ENCODE results near the gene TRAPPC10. TPM values are rescaled to one million over a fixed set of nuclear protein-coding genes. Genes with fewer than 3 reads are reported as not detected.
"Not testable (repeated sequence)": the region's sequence is repeated elsewhere in the genome, so short reads cannot be mapped to it uniquely, and the experiment has no call there.

TRAPPC10 gene
- total RNA-seq, 1 donor from 2014 or later = 20.3 TPM

DNA sequence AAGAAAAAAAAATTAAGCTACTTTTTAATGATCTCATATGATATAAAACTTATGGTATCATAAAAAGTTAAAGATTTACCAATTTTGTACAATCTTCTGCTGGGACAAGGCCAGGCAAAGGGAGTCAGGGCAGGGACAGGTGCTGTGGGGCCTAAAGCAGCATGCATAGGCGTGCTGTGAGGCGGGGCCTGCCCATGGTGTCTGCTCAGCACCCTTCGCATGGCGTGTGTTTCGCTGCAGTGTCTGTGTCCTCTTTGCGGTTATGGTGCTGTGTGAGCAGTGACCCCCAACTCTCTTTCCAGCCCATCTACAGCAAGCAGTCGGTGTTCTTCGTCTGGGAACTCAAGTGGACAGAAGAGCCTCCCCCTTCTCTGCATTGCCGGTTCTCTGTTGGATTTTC is 81.7 kb downstream of the TRAPPC10 start:
- no peak for DNase-seq
- ATAC-seq (ENCODE audit: poor library complexity) = no peak
- intact Hi-C loops (cut with DNase I) = loop anchor here (10.0 kb wide), 1 partner anchor 69 kb away; no protein-coding TSS in a partner anchor

DNA sequence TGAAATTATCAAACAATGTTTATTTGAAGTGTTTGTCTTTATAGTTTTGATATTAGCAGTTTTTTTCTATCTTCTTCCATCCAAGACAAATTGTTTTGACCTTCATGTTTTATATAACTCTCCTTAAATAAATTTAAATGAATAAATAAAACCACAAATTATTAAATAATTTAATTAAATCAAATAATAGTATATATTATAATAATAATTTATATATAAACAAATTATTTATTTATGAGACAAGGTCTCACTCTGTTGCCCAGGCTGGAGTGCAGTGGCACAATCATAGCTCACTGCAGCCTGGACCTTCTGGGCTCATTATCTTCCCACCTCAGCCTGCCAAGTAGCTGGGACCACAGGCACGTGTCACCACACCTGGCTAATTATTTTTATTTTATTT is 82.7 kb downstream of the TRAPPC10 start:
- ATAC-seq (ENCODE audit: poor library complexity) (no peak), DNase-seq (no peak)
- intact Hi-C loops (cut with DNase I) = loop anchor here (10.0 kb wide), 1 partner anchor 70 kb away; no protein-coding TSS in a partner anchor

DNA sequence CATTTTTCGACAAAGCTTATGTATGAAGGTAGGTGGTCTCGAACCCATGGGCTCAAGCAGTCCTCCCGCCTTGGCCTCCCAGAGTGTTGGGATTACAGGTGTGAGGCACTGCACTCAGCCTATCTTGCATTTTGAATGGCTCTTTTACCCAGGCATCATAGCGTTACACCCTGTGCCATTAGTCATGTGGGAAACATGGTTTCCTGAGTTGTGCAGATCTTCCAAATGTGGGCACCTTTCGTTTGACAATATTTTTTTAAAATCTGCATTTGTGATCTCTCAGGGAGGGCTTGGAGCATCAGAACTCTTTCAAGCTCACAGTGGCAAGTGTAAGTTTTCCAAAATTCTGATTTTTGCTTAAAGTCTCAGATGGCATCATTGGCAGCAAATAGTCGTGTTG is 86.4 kb downstream of the TRAPPC10 start:
- not testable (repeated sequence) for DNase-seq; ATAC-seq (ENCODE audit: poor library complexity)
- intact Hi-C loops (cut with DNase I) = loop anchor here (10.0 kb wide), 1 partner anchor 74 kb away; no protein-coding TSS in a partner anchor

DNA sequence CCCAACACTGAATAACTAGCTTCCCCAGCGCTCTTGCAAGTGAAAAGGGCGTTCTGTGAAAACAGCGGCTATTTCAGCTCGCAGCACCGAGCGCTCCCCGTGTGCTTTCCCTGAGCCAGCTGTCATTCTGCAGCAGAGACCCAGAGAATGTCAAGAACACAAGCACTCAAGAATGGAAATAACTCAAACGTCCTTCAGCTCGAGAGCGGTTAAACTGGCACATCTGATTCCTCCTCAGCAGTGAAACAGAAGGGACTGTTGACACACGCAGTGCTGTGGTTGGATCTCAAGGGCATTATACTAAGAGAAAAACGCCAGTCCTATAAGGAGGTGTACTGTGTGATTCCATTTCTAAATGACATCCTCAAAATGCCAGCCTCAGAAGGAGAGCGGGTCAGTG is 86.9 kb downstream of the TRAPPC10 start:
- intact Hi-C loops (cut with DNase I) = loop anchor here (10.0 kb wide), 1 partner anchor 74 kb away; no protein-coding TSS in a partner anchor

DNA sequence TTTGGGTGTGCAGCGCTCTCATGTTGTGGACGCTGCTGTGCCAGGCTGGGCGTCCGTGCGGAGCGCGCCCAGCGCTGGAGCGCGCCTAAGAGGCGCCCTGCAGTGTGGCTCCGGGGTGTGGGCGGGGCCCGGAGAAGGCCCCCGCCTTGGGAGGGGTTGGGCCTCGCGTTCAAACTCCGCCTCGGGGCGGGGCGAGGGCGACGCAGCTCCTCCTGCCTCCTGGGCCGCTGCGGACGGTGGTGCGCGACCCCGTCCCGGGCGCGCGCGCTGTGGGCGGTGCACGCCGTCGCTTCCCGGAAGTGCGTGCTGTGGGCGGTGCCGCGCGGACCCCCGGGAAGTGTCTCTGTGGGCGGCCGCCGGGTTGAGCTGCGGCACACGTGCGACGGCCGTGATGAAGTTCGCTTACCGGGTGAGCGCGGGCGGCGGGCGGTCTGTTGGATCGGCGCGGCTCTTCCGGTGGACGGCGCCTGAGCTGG is 95.0 kb downstream of the TRAPPC10 start, which contains the start of gene PWP2:
TSS of gene PWP2 (plus strand) at position 374 of the 476 bp plus-strand sequence. CDS start at position 392, 18 bp downstream.
- intact Hi-C loops (cut with DNase I) = not testable (repeated sequence)

More for the DNA sequence above, 86.9 kb downstream of the TRAPPC10 start:
- not testable (repeated sequence) for DNase-seq
- peak; percentile 79 for ATAC-seq (ENCODE audit: poor library complexity)

DNA sequence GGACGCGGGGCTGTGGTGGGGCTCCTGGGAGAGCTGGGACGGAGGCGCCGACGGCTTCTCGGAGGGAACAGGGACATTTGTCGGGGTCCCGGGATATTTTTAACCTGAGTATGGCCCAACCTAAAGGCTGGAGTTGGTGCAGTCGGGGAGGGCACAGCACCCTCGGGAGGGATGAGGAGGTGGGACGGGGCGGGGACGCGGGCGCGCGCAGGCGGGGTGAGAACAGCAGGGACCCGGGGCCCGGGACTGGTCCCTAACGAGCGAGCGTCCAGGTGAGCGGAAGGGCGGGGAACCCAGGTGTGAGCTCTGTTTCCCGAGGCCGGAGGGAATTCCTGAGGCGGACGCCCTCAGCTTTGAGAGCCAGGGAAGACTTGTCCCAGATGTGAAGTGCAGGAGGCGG is 95.5 kb downstream of the TRAPPC10 start:
- DNase-seq; intact Hi-C loops (cut with DNase I): not testable (repeated sequence)
- peak; percentile 64 for ATAC-seq (ENCODE audit: poor library complexity)

More for the DNA sequence above, 95.0 kb downstream of the TRAPPC10 start, which contains the start of gene PWP2:
- ATAC-seq (ENCODE audit: poor library complexity) (peak; percentile 98), DNase-seq (peak; percentile 60)

DNA sequence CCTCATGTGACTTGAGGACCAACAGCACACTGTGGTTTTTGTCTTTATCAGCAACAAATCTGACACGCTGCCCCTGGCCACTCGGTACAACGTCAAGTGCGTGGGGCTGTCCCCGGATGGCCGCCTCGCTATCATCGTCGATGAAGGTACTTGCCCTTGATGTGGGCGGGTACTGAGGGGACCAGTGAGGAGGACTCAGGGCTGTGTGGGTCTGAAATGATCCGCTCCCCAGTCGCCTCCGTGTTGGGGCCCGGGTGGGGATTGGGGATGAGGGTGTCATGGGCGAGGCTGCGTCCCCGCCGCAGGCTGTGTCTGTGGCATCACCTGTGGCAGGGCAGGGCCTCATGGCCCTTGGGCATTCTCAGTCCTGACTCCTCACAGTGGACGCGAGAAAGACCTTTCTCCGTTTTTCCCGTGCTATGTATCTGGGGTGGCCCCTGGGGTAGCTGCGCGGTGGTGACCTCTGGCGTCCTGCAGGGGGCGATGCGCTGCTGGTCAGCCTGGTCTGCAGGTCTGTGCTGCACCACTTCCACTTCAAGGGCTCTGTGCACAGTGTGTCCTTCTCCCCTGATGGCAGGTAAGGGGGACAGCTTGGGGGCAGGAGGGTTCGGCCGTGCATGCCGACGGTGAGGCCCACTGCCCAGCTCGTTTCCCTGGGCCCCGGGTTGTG is 101.7 kb downstream of the TRAPPC10 start:
- intact Hi-C loops (cut with DNase I); DNase-seq; ATAC-seq (ENCODE audit: poor library complexity): not testable (repeated sequence)

DNA sequence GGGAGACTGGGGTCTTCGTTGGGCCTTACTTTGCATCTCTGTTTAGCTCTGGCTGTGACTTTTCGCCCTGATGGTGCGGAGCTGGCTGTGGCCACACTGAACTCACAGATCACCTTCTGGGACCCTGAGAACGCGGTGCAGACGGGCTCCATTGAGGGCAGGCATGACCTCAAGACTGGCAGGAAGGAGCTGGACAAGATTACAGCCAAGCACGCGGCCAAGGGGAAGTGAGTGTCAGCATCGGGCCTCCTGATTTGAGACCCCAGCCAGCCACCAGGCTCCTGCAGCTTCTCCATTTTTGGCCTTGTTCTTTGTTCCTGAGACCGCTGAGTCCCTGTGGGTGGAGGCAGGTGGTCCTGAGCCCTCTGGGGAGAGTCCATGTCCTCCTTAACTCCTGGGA is 110.0 kb downstream of the TRAPPC10 start:
- DNase-seq; intact Hi-C loops (cut with DNase I): not testable (repeated sequence)
- peak; percentile 34 for ATAC-seq (ENCODE audit: poor library complexity)

DNA sequence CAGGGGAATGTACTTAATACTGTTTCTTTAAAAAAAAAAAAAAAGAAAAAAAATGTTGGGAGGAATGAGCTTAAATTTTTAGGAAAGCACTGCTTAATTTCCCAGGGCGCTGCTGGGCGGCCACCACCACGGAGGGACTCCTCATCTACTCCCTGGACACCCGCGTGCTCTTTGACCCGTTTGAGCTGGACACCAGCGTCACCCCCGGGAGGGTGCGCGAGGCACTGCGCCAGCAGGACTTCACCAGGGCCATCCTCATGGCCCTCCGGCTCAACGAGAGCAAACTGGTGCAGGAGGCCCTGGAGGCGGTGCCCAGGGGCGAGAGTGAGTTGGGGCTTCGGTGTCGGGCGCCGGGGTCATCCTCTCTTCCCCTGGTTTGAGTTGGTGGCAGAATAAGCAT is 115.7 kb downstream of the TRAPPC10 start:
- intact Hi-C loops (cut with DNase I); ATAC-seq (ENCODE audit: poor library complexity); DNase-seq: not testable (repeated sequence)

DNA sequence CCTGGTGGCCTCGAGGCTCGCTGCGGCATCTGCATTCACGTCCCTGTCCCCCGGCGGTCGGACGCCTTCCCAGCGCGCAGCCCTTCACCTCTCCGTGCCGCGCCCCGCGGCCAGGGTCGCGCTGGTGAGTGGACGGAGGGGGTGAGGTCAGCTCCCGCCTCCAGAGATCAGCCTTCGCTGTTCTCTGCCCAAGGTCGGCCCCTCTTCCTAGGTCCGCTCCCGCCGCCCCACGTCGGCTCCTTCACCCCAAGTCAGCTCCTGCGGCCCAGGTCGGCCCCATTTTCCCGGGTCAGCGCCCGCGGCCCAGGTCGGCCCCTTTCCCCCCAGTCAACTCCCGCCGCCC is 121.6 kb downstream of the TRAPPC10 start:
- intact Hi-C loops (cut with DNase I); DNase-seq: not testable (repeated sequence)
- ATAC-seq (ENCODE audit: poor library complexity) = peak; percentile 36

DNA sequence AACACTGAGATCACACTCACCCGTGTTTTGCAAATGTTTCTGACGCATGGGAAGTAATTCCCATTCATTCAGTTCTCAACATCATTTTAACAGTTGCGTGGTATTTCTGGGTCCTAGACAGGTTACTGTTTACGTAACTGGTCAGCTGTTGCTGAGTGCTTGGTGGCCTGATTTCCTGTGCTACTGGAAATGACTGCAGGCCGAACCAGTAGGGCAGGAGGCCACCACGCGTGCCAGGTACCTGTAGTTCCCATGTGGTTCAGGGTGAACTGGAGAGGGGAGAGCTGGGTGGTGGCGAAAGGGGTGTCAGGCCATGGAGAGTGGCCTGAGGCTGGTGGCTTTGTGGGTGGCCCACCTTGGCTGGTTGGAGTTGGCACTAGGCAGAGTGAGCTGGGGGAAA is 122.6 kb downstream of the TRAPPC10 start:
- intact Hi-C loops (cut with DNase I); ATAC-seq (ENCODE audit: poor library complexity); DNase-seq: not testable (repeated sequence)

DNA sequence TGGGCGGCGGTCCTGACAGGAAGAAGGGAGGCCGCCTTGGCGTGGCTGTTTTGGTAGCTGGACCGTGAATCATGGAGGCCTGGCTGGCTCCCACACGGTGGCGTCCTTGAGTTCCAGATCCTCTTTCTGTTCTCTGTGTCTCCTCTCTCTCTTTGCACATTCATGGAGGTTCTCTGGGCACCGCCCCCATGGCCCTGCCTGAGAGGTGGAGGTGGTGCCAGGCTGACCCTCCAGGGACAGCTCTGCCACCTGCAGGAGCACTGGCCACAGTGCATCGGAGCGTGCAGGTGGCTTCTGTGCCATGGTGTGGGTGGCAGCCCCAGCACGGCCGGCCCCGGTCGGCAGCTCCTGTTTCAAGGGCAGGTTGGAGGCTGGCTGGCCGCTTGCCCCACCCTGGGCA is 125.9 kb downstream of the TRAPPC10 start:
- ATAC-seq (ENCODE audit: poor library complexity) = peak; percentile 39
- DNase-seq = peak; percentile 46
- intact Hi-C loops (cut with DNase I) = not testable (repeated sequence)

DNA sequence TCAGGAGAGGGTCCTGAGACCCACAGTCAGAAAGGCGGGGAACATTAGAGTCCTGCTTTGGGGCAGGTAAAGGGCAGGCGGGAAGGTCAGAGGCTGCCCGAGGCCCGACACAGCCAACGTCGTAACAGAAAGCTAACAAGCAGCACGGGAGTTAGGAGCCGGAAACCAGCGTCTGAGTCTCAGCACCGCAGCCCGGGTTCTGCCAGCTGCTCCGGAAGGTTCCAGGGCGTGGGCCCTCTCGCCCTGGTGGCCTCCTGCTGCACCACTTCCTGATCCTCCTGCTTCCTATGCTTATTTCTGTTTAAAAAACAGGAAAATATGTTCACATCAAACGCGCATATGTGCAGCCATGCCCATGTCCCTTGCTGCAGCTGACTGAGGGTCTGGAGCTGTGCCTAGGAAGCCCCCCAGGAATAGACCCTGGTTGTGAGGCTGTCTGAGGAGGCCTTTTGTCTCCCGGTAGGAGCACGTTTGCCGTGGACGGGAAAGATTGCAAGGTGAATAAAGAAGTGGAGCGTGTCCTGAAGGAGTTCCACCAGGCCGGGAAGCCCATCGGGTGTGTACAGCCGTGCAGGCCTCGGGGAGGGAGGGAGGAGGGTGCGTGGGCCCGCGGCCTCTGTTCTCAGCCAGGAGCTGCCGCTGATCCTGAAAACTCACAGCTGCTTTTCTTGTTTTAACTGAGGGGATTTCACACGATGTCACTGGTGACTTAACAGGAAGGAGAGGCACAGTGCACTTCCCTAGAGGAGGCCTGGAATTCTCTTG is 127.9 kb downstream of the TRAPPC10 start:
- ATAC-seq (ENCODE audit: poor library complexity) = peak; percentile 34
- intact Hi-C loops (cut with DNase I); DNase-seq: not testable (repeated sequence)

DNA sequence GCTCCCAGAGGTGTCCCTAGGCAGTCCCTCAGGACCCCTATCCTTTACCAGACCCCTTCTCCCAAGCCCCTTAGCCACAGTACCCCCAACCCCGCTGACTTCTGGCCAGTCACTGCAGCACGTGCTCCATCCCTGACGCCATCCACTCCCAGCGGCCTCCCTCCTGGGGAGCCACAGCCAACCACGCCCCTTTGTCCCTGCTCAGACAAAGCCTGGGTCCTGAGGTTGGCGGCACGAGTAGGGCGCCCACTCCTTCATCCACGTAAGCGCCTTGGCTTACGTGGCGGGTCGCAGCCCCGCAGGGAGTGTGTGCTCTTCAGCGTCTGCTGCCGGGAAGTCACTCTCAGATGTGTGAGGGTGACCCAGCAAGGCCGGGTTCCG is 128.4 kb downstream of the TRAPPC10 start:
- intact Hi-C loops (cut with DNase I); DNase-seq: not testable (repeated sequence)
- peak; percentile 31 for ATAC-seq (ENCODE audit: poor library complexity)

DNA sequence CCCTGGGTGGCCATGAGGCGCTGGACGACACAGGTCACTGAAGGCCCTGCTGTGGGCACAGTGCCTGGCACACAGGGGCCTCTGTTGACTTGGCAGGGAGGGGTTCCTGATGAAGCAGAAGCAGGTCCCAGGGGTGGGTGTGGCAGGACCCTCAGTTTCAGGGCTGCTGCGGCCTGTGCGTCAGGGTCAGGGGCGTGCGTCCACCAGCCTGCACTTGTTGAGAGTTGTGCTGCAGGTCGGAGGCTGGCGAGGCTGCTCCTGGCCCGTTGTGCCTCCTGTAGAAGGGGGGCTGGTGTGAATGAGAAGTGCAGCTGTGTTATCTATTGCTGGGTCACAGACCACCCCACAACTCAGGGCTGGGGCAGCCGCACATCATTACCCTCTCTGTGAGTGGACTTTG is 130.4 kb downstream of the TRAPPC10 start:
- DNase-seq; ATAC-seq (ENCODE audit: poor library complexity); intact Hi-C loops (cut with DNase I): not testable (repeated sequence)

DNA sequence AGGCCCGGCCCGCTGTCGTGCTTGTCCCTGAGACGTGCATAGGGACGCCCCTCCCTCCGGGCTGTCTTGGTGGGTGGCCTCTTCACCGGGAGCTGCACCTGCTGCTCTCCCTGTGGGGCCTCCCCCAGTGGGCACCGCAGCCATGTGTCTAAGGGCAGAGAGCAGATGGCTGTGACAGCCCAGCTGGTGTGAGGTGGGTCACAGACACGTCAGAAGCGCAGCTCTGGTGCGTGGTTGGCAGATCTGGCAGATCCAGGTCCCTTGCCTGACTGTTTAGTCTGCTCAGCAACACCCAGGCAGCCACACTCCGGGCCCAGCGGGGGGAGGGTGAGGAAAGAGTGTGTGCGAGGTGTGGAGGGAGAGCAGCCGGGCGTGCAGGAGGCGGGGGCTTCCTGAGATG is 131.3 kb downstream of the TRAPPC10 start:
- ATAC-seq (ENCODE audit: poor library complexity); DNase-seq; intact Hi-C loops (cut with DNase I): not testable (repeated sequence)

DNA sequence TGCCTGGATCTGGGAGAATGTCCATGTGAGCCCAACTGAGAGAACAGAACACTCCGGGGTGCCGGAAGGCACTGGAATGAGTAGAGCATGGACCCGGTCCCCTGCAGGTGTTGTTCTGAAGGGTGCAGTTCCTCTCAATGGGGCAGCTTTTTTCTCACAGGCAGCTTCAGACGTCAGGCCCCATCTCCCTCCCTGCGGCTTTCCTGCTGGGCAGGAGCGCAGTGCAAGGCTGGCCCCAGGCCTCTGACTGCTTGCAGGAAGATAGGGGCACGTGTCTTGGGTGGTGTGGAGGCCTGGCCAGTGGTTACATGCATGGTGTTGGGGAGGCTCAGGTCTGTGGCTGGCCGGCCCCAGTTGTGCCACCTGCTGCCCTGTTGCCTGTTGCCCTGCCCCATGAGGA is 131.9 kb downstream of the TRAPPC10 start:
- peak; percentile 13 for DNase-seq
- intact Hi-C loops (cut with DNase I); ATAC-seq (ENCODE audit: poor library complexity): not testable (repeated sequence)

DNA sequence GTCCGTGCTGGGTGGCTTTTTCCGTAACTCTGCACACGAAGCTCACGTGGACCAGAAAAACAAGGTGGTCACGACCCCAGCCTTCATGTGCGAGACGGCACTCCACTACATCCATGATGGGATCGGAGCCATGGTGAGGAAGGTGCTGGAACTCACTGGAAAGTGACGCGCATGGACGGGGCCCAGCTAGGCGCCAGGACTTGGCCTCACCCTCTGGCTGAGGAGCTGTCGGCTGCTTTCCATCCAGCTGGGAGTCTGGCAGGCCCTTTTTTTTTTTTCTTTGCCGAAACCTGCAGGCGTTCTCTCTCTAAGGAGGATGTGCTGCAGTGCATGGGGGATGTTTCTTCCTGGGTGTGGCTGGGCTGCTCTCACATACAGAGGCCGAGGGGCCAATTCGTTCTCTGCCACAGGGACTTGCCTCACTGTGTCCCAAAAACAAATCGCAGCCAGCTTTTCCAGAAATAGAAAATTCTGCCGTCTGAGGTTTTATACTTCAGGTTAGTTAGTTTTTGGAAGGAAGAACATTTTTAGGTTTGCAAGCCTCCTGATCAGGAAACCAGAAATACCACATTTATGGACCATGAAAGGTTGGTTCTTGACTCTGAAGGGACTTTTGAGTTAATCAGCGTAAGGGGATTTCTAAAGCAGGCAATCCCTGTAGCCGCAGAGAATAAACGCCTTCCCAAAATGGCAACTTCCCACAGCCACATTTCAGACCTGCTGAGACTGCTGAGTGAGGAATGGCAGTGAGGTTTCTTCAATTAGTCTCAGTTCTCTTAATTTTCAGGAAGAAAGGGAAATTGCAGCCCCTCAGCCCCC is 132.9 kb downstream of the TRAPPC10 start:
- DNase-seq; intact Hi-C loops (cut with DNase I): not testable (repeated sequence)
- ATAC-seq (ENCODE audit: poor library complexity) = peak; percentile 31
